ENCODE results near the gene EGLN1.
A peak's percentile ranks its signal among the peaks of the same experiment; 100 is the strongest.

EGLN1 gene

GRCh38 chr1:231318568-231318967 lies 103.5 kb downstream of the EGLN1 start:
- TF ChIP-seq EGR1 (IDR thresholded peaks at IDR 0.05), result no peak
- TF ChIP-seq TAF1 (IDR thresholded peaks at IDR 0.05; ENCODE audit: low read depth), result no peak
- TF ChIP-seq CEBPB (IDR thresholded peaks at IDR 0.05), result no peak
- no peak for TF ChIP-seq TCF12 (IDR thresholded peaks at IDR 0.05; ENCODE audit: low read depth)
- no peak for TF ChIP-seq FOXM1 (IDR thresholded peaks at IDR 0.05; ENCODE audit: borderline replicate concordance, low read depth)
- TF ChIP-seq EP300 (IDR thresholded peaks at IDR 0.05; ENCODE audit: borderline replicate concordance), result no peak
- TF ChIP-seq REST (IDR thresholded peaks at IDR 0.05; ENCODE audit: low read depth), result no peak
- TF ChIP-seq YY1 (IDR thresholded peaks at IDR 0.05; ENCODE audit: low read depth), result no peak
- TF ChIP-seq RAD21 (IDR thresholded peaks at IDR 0.05; ENCODE audit: low read depth), result no peak
- no peak for TF ChIP-seq NFIC (IDR thresholded peaks at IDR 0.05)
- TF ChIP-seq ZBTB7A (IDR thresholded peaks at IDR 0.05; ENCODE audit: low read depth), result no peak
- no peak for TF ChIP-seq MAX (IDR thresholded peaks at IDR 0.05)
- no peak for TF ChIP-seq TEAD4 (IDR thresholded peaks at IDR 0.05)
- no peak for TF ChIP-seq CREB1 (IDR thresholded peaks at IDR 0.05; ENCODE audit: low read depth)
- no peak for TF ChIP-seq USF1 (IDR thresholded peaks at IDR 0.05)

- TF ChIP-seq CREB1 (IDR thresholded peaks at IDR 0.05; ENCODE audit: low read depth), result no peak
- TF ChIP-seq TEAD4 (IDR thresholded peaks at IDR 0.05), result no peak
These were observed 104.1 kb downstream of the EGLN1 start for GRCh38 chr1:231318015-231318355.

- TF ChIP-seq CREB1 (IDR thresholded peaks at IDR 0.05; ENCODE audit: low read depth) (no peak), TAF1 (IDR thresholded peaks at IDR 0.05; ENCODE audit: low read depth) (no peak), EGR1 (IDR thresholded peaks at IDR 0.05) (no peak), ZBTB7A (IDR thresholded peaks at IDR 0.05; ENCODE audit: low read depth) (no peak), MAX (IDR thresholded peaks at IDR 0.05) (no peak), NFIC (IDR thresholded peaks at IDR 0.05) (no peak), TCF12 (IDR thresholded peaks at IDR 0.05; ENCODE audit: low read depth) (no peak), REST (IDR thresholded peaks at IDR 0.05; ENCODE audit: low read depth) (no peak), FOXM1 (IDR thresholded peaks at IDR 0.05; ENCODE audit: borderline replicate concordance, low read depth) (no peak), RAD21 (IDR thresholded peaks at IDR 0.05; ENCODE audit: low read depth) (no peak), YY1 (IDR thresholded peaks at IDR 0.05; ENCODE audit: low read depth) (no peak), TEAD4 (IDR thresholded peaks at IDR 0.05) (no peak), EP300 (IDR thresholded peaks at IDR 0.05; ENCODE audit: borderline replicate concordance) (no peak), CEBPB (IDR thresholded peaks at IDR 0.05) (no peak)
These were observed 104.6 kb downstream of the EGLN1 start for GRCh38 chr1:231317306-231318014.

- TF ChIP-seq EP300 (IDR thresholded peaks at IDR 0.05; ENCODE audit: borderline replicate concordance), result no peak
- peak; percentile 57 for TF ChIP-seq RAD21 (IDR thresholded peaks at IDR 0.05; ENCODE audit: low read depth)
These were observed 106.2 kb downstream of the EGLN1 start for GRCh38 chr1:231315887-231316286.
